Ovary (tissue), 3 donors: ENCODE measurements around the gene SYK.

Source experiments
- CTCF ChIP-seq, 3 donors: fragments of 450-650 bp in 2 of 3; fragments of 200-600 bp in 1 of 3; IDR thresholded peaks; one replicate each; pipeline versions ENCODE4 v1.5.1 to v1.8.0; 2016 to 2022; ENCODE audit warnings: antibody characterized with exemption in 3 of 3, mild to moderate bottlenecking in 1 of 3
- POLR2A ChIP-seq: fragments of 450-650 bp; IDR thresholded peaks from one replicate; pipeline ENCODE4 v1.6.1; 2017; ENCODE audit warnings: antibody characterized with exemption, mild to moderate bottlenecking, moderate library complexity
- donor health status: DM: no; HTN: no; CAD: no.

DNA sequence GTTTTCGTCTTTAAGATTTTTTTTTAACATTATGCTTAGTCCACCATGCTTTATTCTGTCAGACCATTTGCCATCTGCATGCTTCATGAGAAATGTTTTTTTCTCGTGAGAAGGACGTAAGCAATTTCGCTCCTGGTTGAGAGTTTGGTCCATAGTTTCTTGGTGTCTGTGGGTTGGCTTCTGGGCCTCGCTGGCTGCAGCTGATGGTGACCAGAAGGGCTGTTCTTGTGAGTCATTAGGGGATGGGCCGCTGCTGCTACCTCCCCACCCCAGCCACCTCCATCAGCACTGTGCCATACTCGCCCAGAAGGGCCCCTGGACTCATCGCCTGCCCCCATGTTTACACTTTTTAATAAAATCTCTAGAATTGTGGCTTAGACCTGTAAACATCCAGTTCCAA is 11.4 kb downstream of the SYK start:
- TF ChIP-seq POLR2A (no peak), CTCF (IDR thresholded peaks at IDR 0.05) (no peak)
